ENCODE measurements around the gene SLITRK3. TPM values are rescaled to one million over a fixed set of nuclear protein-coding genes. Genes with fewer than 3 reads are reported as not detected.

The SLITRK3 gene
- total RNA-seq, 1 donor from 2014 or later = 0.27 TPM

DNA sequence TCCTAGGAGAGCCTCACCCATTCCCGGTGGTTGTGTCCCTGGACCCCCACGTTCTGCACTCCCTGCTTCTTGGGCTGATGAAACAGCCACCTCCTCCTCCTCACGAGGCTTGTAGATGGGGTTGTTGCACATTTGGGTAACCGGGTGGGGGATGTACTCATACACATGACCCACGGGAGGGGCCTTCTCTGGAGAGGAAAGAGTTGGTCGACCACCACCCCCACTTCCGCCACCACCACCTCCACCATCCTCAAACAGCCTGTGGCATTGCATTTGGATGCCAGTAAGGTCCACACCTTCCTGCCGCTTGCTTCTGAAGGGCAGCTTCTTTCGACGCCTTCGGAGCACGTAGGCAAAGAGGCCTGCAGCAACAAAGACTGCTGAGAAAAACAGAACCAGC is 7.7 kb downstream of the SLITRK3 start:
- H3K27me3 Mint-ChIP-seq (ENCODE audit: unreplicated experiment) = peaks cover 39% of the 10 kb centered on the region
- H3K9me3 Mint-ChIP-seq (ENCODE audit: unreplicated experiment) = no peaks in the 10 kb centered on the region
- H3K4me3 Mint-ChIP-seq (ENCODE audit: unreplicated experiment) = no peak overlapping the region
- no peak overlapping the region for H3K27ac Mint-ChIP-seq (ENCODE audit: unreplicated experiment)
- no peak for DNase-seq (ENCODE audit: extremely low spot score, unreplicated experiment)
- TF ChIP-seq, protein P1, sequence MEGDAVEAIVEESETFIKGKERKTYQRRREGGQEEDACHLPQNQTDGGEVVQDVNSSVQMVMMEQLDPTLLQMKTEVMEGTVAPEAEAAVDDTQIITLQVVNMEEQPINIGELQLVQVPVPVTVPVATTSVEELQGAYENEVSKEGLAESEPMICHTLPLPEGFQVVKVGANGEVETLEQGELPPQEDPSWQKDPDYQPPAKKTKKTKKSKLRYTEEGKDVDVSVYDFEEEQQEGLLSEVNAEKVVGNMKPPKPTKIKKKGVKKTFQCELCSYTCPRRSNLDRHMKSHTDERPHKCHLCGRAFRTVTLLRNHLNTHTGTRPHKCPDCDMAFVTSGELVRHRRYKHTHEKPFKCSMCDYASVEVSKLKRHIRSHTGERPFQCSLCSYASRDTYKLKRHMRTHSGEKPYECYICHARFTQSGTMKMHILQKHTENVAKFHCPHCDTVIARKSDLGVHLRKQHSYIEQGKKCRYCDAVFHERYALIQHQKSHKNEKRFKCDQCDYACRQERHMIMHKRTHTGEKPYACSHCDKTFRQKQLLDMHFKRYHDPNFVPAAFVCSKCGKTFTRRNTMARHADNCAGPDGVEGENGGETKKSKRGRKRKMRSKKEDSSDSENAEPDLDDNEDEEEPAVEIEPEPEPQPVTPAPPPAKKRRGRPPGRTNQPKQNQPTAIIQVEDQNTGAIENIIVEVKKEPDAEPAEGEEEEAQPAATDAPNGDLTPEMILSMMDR (IDR thresholded peaks at IDR 0.05) = no peak
- H3K36me3 Mint-ChIP-seq (ENCODE audit: unreplicated experiment) = no peaks in the 10 kb centered on the region
- H3K4me1 Mint-ChIP-seq (ENCODE audit: unreplicated experiment) = peaks cover 9% of the 10 kb centered on the region

DNA sequence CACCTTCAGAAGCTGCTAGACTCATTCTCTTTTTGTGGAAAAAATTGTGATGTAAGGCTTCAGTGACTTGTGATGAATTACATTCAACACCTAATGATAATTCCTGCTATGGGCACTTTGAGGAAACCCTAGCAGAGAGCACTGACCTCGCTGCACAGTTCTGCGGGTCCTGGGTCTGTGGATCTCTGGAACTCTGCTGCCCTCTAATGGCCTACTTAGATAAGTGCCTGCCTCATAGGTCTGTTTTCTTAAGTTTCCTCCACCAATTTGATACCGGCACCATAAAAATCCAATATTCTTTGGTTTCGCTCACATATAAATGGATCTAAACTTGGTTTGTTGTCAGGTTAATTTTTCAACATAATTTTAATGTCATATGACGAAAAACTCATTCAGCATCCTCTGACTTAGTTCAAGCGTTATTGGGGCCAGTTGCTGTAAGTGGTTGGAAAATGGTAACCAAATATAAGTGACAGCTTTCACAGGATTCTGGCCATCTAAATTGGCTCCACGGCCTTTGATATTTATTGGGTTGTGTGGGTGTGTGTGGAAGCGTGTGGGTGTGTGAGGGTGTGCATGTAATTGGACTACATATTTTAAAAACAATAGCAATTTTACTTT is 10.4 kb downstream of the SLITRK3 start:
- Mint-ChIP-seq H3K36me3 (ENCODE audit: unreplicated experiment) (no peaks in the 10 kb centered on the region), H3K27ac (ENCODE audit: unreplicated experiment) (no peak overlapping the region), H3K4me3 (ENCODE audit: unreplicated experiment) (no peak overlapping the region), H3K4me1 (ENCODE audit: unreplicated experiment) (no peaks in the 10 kb centered on the region), H3K27me3 (ENCODE audit: unreplicated experiment) (peaks cover 18% of the 10 kb centered on the region), H3K9me3 (ENCODE audit: unreplicated experiment) (no peaks in the 10 kb centered on the region)
- DNase-seq (ENCODE audit: extremely low spot score, unreplicated experiment) = no peak
- TF ChIP-seq, protein P1 (IDR thresholded peaks at IDR 0.05) = peak; percentile 95

DNA sequence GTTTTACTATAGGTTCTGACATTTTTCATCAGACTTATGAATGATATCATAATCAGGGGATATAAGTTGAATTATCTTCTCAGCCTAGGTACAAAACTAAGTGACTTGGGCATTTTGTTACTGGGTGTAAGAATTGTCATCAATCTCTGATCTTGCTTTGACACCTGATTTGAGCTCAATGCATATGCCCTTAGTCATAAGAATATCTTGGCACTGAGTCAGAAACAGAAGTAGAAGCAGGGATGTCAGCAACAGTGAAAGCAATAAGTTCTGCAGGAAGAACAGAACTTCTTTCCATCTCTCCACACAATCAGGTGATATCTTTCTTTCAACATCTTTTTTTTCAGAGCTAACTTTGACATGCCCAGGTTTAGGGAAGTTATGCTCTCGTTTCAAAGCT is 14.6 kb downstream of the SLITRK3 start:
- DNase-seq (ENCODE audit: extremely low spot score, unreplicated experiment) = no peak
- no peak overlapping the region for H3K4me3 Mint-ChIP-seq (ENCODE audit: unreplicated experiment)
- peaks cover 14% of the 10 kb centered on the region for H3K27me3 Mint-ChIP-seq (ENCODE audit: unreplicated experiment)
- H3K27ac Mint-ChIP-seq (ENCODE audit: unreplicated experiment) = no peak overlapping the region
- TF ChIP-seq, protein P1 (IDR thresholded peaks at IDR 0.05) = no peak
- H3K9me3 Mint-ChIP-seq (ENCODE audit: unreplicated experiment) = no peaks in the 10 kb centered on the region
- H3K4me1 Mint-ChIP-seq (ENCODE audit: unreplicated experiment) = no peaks in the 10 kb centered on the region
- no peaks in the 10 kb centered on the region for H3K36me3 Mint-ChIP-seq (ENCODE audit: unreplicated experiment)

DNA sequence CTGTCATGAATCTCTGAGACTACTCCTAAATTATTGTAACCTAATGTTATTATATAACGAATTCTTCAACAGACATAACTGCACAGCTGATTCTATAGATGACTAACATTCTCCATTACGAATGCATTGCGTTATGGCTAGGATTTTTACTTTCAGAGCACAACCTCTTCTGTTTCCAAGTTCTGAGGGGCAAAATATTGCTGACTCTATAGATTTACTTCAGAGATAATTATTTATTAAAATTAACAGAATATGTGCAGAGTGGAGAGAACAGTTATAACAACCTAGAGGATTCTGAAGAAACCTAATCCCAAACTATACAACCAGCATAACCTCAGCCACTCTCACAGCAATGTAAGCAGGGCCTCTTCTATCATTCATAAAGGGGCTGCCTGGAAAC is 25.9 kb downstream of the SLITRK3 start:
- TF ChIP-seq, protein P1 (IDR thresholded peaks at IDR 0.05) = no peak
- no peaks in the 10 kb centered on the region for H3K4me1 Mint-ChIP-seq (ENCODE audit: unreplicated experiment)
- peaks cover 6% of the 10 kb centered on the region for H3K9me3 Mint-ChIP-seq (ENCODE audit: unreplicated experiment)
- DNase-seq (ENCODE audit: extremely low spot score, unreplicated experiment) = no peak
- no peak overlapping the region for H3K27ac Mint-ChIP-seq (ENCODE audit: unreplicated experiment)
- H3K27me3 Mint-ChIP-seq (ENCODE audit: unreplicated experiment) = peaks cover 26% of the 10 kb centered on the region
- no peaks in the 10 kb centered on the region for H3K36me3 Mint-ChIP-seq (ENCODE audit: unreplicated experiment)
- no peak overlapping the region for H3K4me3 Mint-ChIP-seq (ENCODE audit: unreplicated experiment)

DNA sequence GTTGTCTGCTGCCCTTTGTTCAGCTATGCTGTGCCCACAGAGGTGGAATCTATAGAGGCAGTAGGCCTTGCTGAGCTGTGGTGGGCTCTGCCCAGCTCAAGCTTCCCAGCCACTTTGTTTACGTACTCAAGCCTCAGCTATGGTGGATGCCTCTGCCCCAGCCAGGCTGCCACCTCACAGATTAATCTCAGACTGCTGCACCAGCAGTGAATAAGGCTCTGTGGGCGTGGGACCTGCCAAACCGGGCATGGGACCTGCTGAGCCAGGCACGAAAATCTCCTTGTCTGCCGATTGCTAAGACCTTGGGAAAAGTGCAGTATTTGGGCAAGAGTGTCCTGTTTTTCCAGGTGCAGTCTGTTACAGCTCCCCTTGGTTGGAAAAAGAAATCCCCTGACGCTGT is 26.8 kb downstream of the SLITRK3 start:
- Mint-ChIP-seq H3K36me3 (ENCODE audit: unreplicated experiment) (no peaks in the 10 kb centered on the region), H3K27ac (ENCODE audit: unreplicated experiment) (no peak overlapping the region), H3K4me1 (ENCODE audit: unreplicated experiment) (no peaks in the 10 kb centered on the region), H3K27me3 (ENCODE audit: unreplicated experiment) (peaks cover 24% of the 10 kb centered on the region), H3K9me3 (ENCODE audit: unreplicated experiment) (peaks cover 6% of the 10 kb centered on the region), H3K4me3 (ENCODE audit: unreplicated experiment) (no peak overlapping the region)
- no peak for DNase-seq (ENCODE audit: extremely low spot score, unreplicated experiment)
- TF ChIP-seq, protein P1 (IDR thresholded peaks at IDR 0.05) = no peak
